ENCODE data around the gene MAMDC2.

- TF ChIP-seq CTCF (IDR thresholded peaks at IDR 0.05) (no peak), POLR2A (IDR thresholded peaks at IDR 0.05) (no peak)
These were observed 39.5 kb upstream of the MAMDC2 start for GRCh38 chr9:70003901-70004714.
